Cardiac fibroblast (primary cell): ENCODE results near the gene ABCD4.
"Not testable (repeated sequence)": the region's sequence is repeated elsewhere in the genome, so short reads cannot be mapped to it uniquely, and the experiment has no call there.

Experiments
- DNase-seq, 2 donors: peaks; one replicate each; pipeline versions ENCODE4 v3.0.0 to v3.0.0-alpha.2; 2010; ENCODE audit warnings: low read depth in 2 of 2
- H3K4me3 ChIP-seq, 2 donors: replicated peaks in 1 of 2; 1 replicate in 1 of 2; 2 replicates in 1 of 2; pipeline ENCODE4 v1.5.1; 2011; ENCODE audit warnings: low read depth in 2 of 2, low read length in 2 of 2, mild to moderate bottlenecking in 2 of 2, moderate library complexity in 1 of 2
- CTCF ChIP-seq: IDR thresholded peaks from one replicate; pipeline ENCODE4 v1.5.1; 2011; ENCODE audit warnings: low read depth, mild to moderate bottlenecking, low read length, inconsistent platforms

Gene ABCD4

GRCh38 chr14:74290415-74290814 lies 12.3 kb downstream of the ABCD4 start:
- peak; percentile 41 to 45 for DNase-seq
- peak; percentile 50 for TF ChIP-seq CTCF
- no peak overlapping the region for H3K4me3 ChIP-seq

GRCh38 chr14:74289801-74290200 lies 12.9 kb downstream of the ABCD4 start:
- DNase-seq = no peak
- no peak overlapping the region for H3K4me3 ChIP-seq
- TF ChIP-seq CTCF = no peak

GRCh38 chr14:74286736-74287135 lies 16.0 kb downstream of the ABCD4 start:
- TF ChIP-seq CTCF = no peak
- no peak overlapping the region for H3K4me3 ChIP-seq
- DNase-seq = no peak

- TF ChIP-seq CTCF = no peak
- no peak overlapping the region for H3K4me3 ChIP-seq
- DNase-seq = no peak
Measured at GRCh38 chr14:74281069-74281468, 21.7 kb downstream of the ABCD4 start.

- DNase-seq = no peak
- TF ChIP-seq CTCF = no peak
- no peak overlapping the region for H3K4me3 ChIP-seq
Measured at GRCh38 chr14:74278080-74278479, 24.7 kb downstream of the ABCD4 start.

GRCh38 chr14:74275241-74275841 lies 27.4 kb downstream of the ABCD4 start:
- DNase-seq = peak; percentile 78 to 93
- no peak for TF ChIP-seq CTCF
- H3K4me3 ChIP-seq = no peak overlapping the region

GRCh38 chr14:74271365-74271764 lies 31.4 kb downstream of the ABCD4 start:
- no peak overlapping the region for H3K4me3 ChIP-seq
- DNase-seq = no peak
- no peak for TF ChIP-seq CTCF

GRCh38 chr14:74270382-74271177 lies 32.2 kb downstream of the ABCD4 start:
- not testable (repeated sequence) for H3K4me3 ChIP-seq
- DNase-seq = peak; percentile 32 to 87
